Upper lobe of left lung (tissue), 6 donors: ENCODE results near the gene MNAT1. TPM values are rescaled to one million over a fixed set of nuclear protein-coding genes. Genes with fewer than 3 reads are reported as not detected.

Experiments
- ATAC-seq, 2 donors: fragments of 200-7000 bp; cut with Tn5 transposase; one replicate each; pipeline ENCODE4 v1.9.1; 2022; ENCODE audit warnings: mild to moderate bottlenecking in 2 of 2, moderate library complexity in 2 of 2; ENCODE audit not compliant: low FRiP score in 2 of 2
- DNase-seq, 2 donors: peaks; one replicate each; pipeline ENCODE4 v3.0.0-alpha.2; 2019 to 2020
- H3K27ac ChIP-seq, 4 donors: fragments of 200-600 bp; sonication (generic); one replicate each; pipeline ENCODE4 v1.5.1; 2016 to 2019
- H3K27me3 ChIP-seq, 4 donors: fragments of 200-600 bp; sonication (generic); one replicate each; pipeline ENCODE4 v1.5.1; 2017 to 2019
- H3K36me3 ChIP-seq, 4 donors: fragments of 200-600 bp; sonication (generic); one replicate each; pipeline ENCODE4 v1.5.1; 2016 to 2019
- H3K4me1 ChIP-seq, 4 donors: fragments of 200-600 bp; sonication (generic); one replicate each; pipeline ENCODE4 v1.5.1; 2018 to 2019
- H3K4me3 ChIP-seq, 4 donors: fragments of 200-600 bp; sonication (generic); one replicate each; pipeline ENCODE4 v1.5.1; 2017 to 2019; ENCODE audit warnings: mild to moderate bottlenecking in 2 of 4, moderate library complexity in 1 of 4
- H3K9me3 ChIP-seq, 4 donors: fragments of 200-600 bp; sonication (generic); one replicate each; pipeline ENCODE4 v1.5.1; 2018 to 2019
- EP300 ChIP-seq, 4 donors: sonication (generic); formaldehyde crosslinking; IDR thresholded peaks; one replicate each; pipeline ENCODE4 v1.5.1; 2017; ENCODE audit warnings: antibody characterized with exemption in 4 of 4, control low read depth in 2 of 4
- POLR2A ChIP-seq, 4 donors: fragments of 450-650 bp; IDR thresholded peaks; one replicate each; pipeline ENCODE4 v1.5.1; 2016 to 2017; ENCODE audit warnings: antibody characterized with exemption in 4 of 4, mild to moderate bottlenecking in 2 of 4
- POLR2AphosphoS5 ChIP-seq, 2 donors: sonication (generic); formaldehyde crosslinking; IDR thresholded peaks; one replicate each; pipeline ENCODE4 v1.5.1; 2017; ENCODE audit warnings: antibody characterized with exemption in 2 of 2
- WGBS, 2 donors: methylation state at CpG; one replicate each; pipeline ENCODE4 v1.1.5; 2017 to 2018; 5-methylcytosine and 5-hydroxymethylcytosine counted together
- total RNA-seq, 6 donors: library from RNA; depleted of rRNA in 4 of 6; stranded (reverse); fragments of >200 nt in 4 of 6; gene quantifications; one replicate each; pipeline versions ENCODE4 v1.1.0 to v1.2.1, GENCODE V29; 2016 to 2021
- TF ChIP-seq, protein P1 (sequence below), 6 experiments: fragments of 450-650 bp in 4 of 6; fragments of 200-600 bp in 2 of 6; sonication (generic) in 2 of 6; IDR thresholded peaks; one replicate each; pipeline ENCODE4 v1.5.1; 2016 to 2019; ENCODE audit warnings: antibody characterized with exemption in 6 of 6
- donor health status: DM: no; HTN: no; CAD: no; lungs with moderate emphysema.
- donor health status: DM: no; HTN: yes; CAD: no; lungs with severe emphysema.

Gene MNAT1
- total RNA-seq, 6 donors from 2014 or later: 15.3 to 66.0 (median 19.9) TPM

DNA sequence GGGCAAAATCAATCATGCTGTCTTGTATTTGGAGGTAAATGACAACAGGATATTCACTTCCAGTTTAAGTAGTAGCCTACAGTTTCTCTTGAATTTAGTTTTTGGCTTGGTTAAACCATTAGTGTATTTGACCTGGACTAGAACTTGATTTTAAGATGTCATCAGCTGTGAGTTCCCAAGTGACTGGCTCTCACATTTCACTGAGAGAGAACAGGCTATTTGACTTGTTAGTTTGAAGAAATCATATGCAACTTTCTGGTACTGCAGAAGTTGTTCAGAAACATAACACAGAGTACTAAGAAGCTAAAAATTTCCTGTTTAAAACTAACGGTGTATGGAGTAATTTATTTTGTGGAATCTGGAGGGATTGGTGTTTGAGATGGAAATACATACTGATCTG is 22.3 kb downstream of the MNAT1 start:
- TF ChIP-seq, protein P1, sequence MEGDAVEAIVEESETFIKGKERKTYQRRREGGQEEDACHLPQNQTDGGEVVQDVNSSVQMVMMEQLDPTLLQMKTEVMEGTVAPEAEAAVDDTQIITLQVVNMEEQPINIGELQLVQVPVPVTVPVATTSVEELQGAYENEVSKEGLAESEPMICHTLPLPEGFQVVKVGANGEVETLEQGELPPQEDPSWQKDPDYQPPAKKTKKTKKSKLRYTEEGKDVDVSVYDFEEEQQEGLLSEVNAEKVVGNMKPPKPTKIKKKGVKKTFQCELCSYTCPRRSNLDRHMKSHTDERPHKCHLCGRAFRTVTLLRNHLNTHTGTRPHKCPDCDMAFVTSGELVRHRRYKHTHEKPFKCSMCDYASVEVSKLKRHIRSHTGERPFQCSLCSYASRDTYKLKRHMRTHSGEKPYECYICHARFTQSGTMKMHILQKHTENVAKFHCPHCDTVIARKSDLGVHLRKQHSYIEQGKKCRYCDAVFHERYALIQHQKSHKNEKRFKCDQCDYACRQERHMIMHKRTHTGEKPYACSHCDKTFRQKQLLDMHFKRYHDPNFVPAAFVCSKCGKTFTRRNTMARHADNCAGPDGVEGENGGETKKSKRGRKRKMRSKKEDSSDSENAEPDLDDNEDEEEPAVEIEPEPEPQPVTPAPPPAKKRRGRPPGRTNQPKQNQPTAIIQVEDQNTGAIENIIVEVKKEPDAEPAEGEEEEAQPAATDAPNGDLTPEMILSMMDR (IDR thresholded peaks at IDR 0.05): no peak
- TF ChIP-seq POLR2AphosphoS5 (IDR thresholded peaks at IDR 0.05) (no peak), POLR2A (IDR thresholded peaks at IDR 0.05) (no peak), EP300 (IDR thresholded peaks at IDR 0.05) (no peak)
- Histone ChIP-seq H3K4me3 (no peak overlapping the region), H3K4me1 (peaks cover 0 to 3% (median 0%) of the 10 kb centered on the region in 4 donors), H3K36me3 (no peaks in the 10 kb centered on the region), H3K9me3 (no peaks in the 10 kb centered on the region), H3K27me3 (no peaks in the 10 kb centered on the region), H3K27ac (no peak overlapping the region)
- no peak for DNase-seq
- WGBS, 2 donors: 30 to 37% methylated on average over 1 of the region's 1 CpG
- ATAC-seq: no peak

DNA sequence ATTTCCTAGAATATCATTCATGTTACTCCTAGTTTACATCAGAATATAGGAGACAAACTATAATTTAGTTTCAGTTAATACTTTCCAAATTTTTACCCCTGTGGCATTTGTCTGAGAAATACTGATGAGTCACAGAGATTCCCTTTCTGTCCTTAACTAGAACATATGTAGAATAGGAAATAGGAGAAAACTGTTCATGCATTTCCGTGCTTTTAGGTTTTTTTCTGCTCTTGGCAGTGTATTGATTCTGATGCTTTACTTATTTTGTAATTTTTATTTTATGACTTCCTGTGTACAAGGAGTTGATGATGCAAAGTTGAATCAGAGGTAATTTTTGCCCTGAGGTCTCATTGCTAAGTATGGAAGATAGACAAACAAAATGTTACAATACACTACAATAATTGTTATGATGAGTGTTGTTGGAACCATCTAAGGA is 23.0 kb downstream of the MNAT1 start:
- Histone ChIP-seq H3K9me3 (no peaks in the 10 kb centered on the region), H3K4me1 (peaks cover 0 to 3% (median 0%) of the 10 kb centered on the region in 4 donors), H3K27ac (no peak overlapping the region), H3K4me3 (no peak overlapping the region), H3K27me3 (no peaks in the 10 kb centered on the region), H3K36me3 (no peaks in the 10 kb centered on the region)
- WGBS, 2 donors: 68 to 70% methylated on average over 1 of the region's 1 CpG
- no peak for ATAC-seq
- TF ChIP-seq, protein P1 (IDR thresholded peaks at IDR 0.05): no peak
- no peak for TF ChIP-seq POLR2A (IDR thresholded peaks at IDR 0.05)
- no peak for TF ChIP-seq EP300 (IDR thresholded peaks at IDR 0.05)
- TF ChIP-seq POLR2AphosphoS5 (IDR thresholded peaks at IDR 0.05): no peak
- no peak for DNase-seq

DNA sequence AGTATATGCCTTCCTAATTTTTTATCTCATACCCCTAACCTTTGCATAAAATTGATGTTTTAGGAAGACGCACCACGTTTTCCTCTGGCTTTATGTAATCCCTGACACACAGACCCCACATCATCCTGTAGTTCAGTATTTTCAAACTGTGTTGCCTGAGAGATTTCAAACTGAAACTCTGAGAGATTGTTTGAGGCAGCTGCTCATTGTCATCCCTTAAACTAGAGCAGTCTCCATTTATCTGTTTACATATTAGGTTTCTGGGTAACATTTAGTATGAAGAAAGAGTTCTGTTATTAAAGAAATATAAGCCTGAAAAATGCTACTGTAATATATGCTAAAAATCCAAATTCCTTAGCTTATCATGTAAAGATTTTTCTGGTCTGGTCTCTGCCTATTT is 24.3 kb downstream of the MNAT1 start:
- no peaks in the 10 kb centered on the region for H3K9me3 ChIP-seq
- H3K36me3 ChIP-seq: no peaks in the 10 kb centered on the region
- H3K4me3 ChIP-seq: no peak overlapping the region
- H3K4me1 ChIP-seq: peaks cover 0 to 3% (median 0%) of the 10 kb centered on the region in 4 donors
- ATAC-seq: no peak
- no peaks in the 10 kb centered on the region for H3K27me3 ChIP-seq
- 50 to 67% methylated on average over 2 of the region's 2 CpGs for WGBS, 2 donors
- H3K27ac ChIP-seq: no peak overlapping the region
- DNase-seq: no peak
- TF ChIP-seq, protein P1 (IDR thresholded peaks at IDR 0.05): no peak
- TF ChIP-seq POLR2A (IDR thresholded peaks at IDR 0.05) (no peak), EP300 (IDR thresholded peaks at IDR 0.05) (no peak), POLR2AphosphoS5 (IDR thresholded peaks at IDR 0.05) (no peak)

DNA sequence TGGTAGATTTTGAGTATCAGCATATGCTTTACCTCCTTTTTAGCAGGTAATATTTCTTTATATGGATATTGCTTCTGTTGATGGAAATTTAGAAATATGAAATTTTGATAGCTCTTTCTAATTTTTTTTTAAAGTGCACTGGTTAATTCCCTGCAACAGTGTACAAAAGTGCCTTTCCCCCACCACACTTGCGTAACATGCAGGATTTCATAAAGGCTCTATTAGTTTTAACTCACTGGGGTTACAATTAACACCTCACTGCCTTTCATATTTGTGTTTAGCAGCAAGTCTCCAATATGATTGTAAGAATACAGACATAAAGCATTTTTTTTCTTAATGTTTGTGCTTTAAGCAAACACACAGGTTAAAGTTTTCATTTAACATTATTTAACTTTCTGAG is 25.6 kb downstream of the MNAT1 start:
- no peak overlapping the region for H3K27ac ChIP-seq
- no peak for ATAC-seq
- H3K4me3 ChIP-seq: no peak overlapping the region
- H3K36me3 ChIP-seq: no peaks in the 10 kb centered on the region
- H3K9me3 ChIP-seq: no peaks in the 10 kb centered on the region
- no peaks in the 10 kb centered on the region for H3K27me3 ChIP-seq
- TF ChIP-seq, protein P1 (IDR thresholded peaks at IDR 0.05): no peak
- TF ChIP-seq EP300 (IDR thresholded peaks at IDR 0.05): no peak
- no peak for TF ChIP-seq POLR2A (IDR thresholded peaks at IDR 0.05)
- no peak for TF ChIP-seq POLR2AphosphoS5 (IDR thresholded peaks at IDR 0.05)
- H3K4me1 ChIP-seq: peaks cover 0 to 3% (median 0%) of the 10 kb centered on the region in 4 donors
- WGBS, 2 donors: 67 to 79% methylated on average over 1 of the region's 1 CpG
- no peak for DNase-seq

DNA sequence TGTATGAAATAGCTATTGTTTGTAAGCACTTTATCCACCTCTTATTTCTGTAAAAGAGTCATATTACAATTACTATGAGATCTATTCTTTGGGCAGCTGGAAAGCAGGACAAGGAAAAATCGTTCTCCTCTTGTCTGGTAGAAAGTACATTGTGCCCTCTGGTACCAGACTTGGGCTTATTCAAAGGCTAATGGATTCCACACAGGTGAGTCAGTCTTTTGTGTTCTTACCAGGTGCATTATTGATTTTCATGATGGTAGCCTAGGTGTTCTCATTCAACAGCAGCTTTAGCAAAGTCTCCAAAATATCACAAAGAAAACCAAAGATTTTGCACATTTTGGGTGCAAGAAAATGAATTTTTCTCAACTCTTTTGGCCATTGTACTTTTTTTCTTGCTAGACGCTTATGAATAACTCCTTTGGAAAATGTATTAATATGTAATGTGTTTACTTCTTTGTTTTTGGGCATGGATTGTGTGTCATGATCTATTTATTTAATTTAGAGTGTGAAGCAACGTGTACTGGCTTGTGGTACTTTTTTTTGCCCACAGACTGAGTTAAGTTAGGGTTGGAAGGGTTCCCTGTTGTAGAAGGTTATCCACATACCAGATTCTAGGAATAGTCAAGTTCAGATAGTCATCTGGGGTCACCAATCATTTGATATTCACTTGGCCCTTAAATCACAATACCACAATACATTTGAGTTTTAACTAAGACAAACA is 26.2 kb downstream of the MNAT1 start:
- H3K27ac ChIP-seq: no peak overlapping the region
- no peaks in the 10 kb centered on the region for H3K36me3 ChIP-seq
- DNase-seq (no peak), ATAC-seq (no peak)
- H3K4me1 ChIP-seq: peaks cover 0 to 3% (median 0%) of the 10 kb centered on the region in 4 donors
- no peaks in the 10 kb centered on the region for H3K9me3 ChIP-seq
- 77 to 83% methylated on average over 3 of the region's 3 CpGs for WGBS, 2 donors
- TF ChIP-seq POLR2AphosphoS5 (IDR thresholded peaks at IDR 0.05): no peak
- TF ChIP-seq POLR2A (IDR thresholded peaks at IDR 0.05): no peak
- TF ChIP-seq, protein P1 (IDR thresholded peaks at IDR 0.05): no peak
- TF ChIP-seq EP300 (IDR thresholded peaks at IDR 0.05): no peak
- H3K4me3 ChIP-seq: no peak overlapping the region
- no peaks in the 10 kb centered on the region for H3K27me3 ChIP-seq
